B cell (primary cell): ENCODE data around the gene TAF8.

ENCODE experiments used
- EZH2 ChIP-seq: IDR thresholded peaks from 2 replicates; pipeline ENCODE4 v1.6.1; 2012; ENCODE audit warnings: borderline replicate concordance, low read depth, mild to moderate bottlenecking, moderate library complexity, low read length; ENCODE audit not compliant: insufficient read depth, poor library complexity, severe bottlenecking
- TF ChIP-seq, protein P1 (sequence below): fragments of 200-600 bp; IDR thresholded peaks from one replicate; pipeline ENCODE4 v1.8.0; 2022; ENCODE audit warnings: antibody characterized with exemption, mild to moderate bottlenecking

DNA sequence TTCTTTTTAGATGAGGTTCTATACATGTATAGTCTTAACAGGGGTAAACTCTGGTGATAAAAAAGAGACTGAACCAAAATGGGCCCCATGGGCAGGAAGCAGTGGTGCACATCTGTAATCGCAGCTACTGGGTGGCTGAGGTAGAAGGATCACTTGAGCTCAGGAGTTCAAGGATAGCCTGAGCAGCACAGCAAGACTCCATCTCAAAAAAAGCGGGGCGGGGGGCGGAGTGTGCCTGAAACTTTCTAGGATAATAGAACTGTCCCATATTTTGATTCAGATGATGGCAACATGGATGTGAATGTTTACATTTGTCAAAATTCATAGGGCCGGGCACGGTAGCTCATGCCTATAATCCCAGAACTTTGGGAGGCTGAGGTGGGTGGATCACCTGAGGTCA lies 48.8 kb upstream of the TAF8 start:
- TF ChIP-seq, protein P1, sequence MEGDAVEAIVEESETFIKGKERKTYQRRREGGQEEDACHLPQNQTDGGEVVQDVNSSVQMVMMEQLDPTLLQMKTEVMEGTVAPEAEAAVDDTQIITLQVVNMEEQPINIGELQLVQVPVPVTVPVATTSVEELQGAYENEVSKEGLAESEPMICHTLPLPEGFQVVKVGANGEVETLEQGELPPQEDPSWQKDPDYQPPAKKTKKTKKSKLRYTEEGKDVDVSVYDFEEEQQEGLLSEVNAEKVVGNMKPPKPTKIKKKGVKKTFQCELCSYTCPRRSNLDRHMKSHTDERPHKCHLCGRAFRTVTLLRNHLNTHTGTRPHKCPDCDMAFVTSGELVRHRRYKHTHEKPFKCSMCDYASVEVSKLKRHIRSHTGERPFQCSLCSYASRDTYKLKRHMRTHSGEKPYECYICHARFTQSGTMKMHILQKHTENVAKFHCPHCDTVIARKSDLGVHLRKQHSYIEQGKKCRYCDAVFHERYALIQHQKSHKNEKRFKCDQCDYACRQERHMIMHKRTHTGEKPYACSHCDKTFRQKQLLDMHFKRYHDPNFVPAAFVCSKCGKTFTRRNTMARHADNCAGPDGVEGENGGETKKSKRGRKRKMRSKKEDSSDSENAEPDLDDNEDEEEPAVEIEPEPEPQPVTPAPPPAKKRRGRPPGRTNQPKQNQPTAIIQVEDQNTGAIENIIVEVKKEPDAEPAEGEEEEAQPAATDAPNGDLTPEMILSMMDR, result no peak
- no peak for TF ChIP-seq EZH2
